ENCODE data around the gene GRIK4.

DNA sequence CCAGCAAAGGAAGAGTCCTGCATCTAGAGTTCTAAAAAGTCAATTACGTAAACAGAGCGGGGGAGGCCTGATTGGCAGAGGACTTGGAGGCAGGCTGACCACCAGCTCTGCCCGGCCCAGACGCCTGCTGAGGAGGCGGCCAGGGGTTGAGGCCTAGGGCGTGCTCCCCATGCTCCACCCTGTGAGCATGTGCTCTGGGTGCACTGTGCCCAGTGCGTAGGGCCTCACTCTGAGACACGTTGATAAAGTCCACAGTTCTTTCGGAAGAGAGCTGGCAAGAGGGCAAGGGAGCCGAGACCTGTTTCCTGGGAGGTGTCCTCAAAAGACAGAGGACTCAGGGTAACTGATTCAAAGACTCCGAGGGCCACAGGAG is 25.2 kb downstream of the GRIK4 start:
- TF ChIP-seq, protein P1, sequence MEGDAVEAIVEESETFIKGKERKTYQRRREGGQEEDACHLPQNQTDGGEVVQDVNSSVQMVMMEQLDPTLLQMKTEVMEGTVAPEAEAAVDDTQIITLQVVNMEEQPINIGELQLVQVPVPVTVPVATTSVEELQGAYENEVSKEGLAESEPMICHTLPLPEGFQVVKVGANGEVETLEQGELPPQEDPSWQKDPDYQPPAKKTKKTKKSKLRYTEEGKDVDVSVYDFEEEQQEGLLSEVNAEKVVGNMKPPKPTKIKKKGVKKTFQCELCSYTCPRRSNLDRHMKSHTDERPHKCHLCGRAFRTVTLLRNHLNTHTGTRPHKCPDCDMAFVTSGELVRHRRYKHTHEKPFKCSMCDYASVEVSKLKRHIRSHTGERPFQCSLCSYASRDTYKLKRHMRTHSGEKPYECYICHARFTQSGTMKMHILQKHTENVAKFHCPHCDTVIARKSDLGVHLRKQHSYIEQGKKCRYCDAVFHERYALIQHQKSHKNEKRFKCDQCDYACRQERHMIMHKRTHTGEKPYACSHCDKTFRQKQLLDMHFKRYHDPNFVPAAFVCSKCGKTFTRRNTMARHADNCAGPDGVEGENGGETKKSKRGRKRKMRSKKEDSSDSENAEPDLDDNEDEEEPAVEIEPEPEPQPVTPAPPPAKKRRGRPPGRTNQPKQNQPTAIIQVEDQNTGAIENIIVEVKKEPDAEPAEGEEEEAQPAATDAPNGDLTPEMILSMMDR (conservative IDR thresholded peaks at IDR 0.05 in 1 of 2, IDR thresholded peaks at IDR 0.05 in 1 of 2; ENCODE audit: extremely low read depth in 1 of 2, insufficient read depth in 1 of 2, low read depth in 1 of 2, low read length in 2 of 2), result no peak
- TF ChIP-seq EZH2 (IDR thresholded peaks at IDR 0.05; ENCODE audit: borderline replicate concordance, low read length), result no peak

All from mammary epithelial cell (primary cell).